Panc1 (cell line): ENCODE measurements around the gene PXN.

Source experiments
- CTCF ChIP-seq: fragments of 450-650 bp; IDR thresholded peaks from 2 replicates; pipeline ENCODE4 v1.5.1; 2017; ENCODE audit warnings: mild to moderate bottlenecking
- REST ChIP-seq, 2 experiments: IDR thresholded peaks; 2 replicates each; pipeline ENCODE4 v1.6.1; 2011 to 2012; ENCODE audit warnings: low read depth in 2 of 2, control low read depth in 1 of 2, low read length in 1 of 2, mild to moderate bottlenecking in 1 of 2, moderate library complexity in 1 of 2; ENCODE audit not compliant: insufficient read depth in 1 of 2
- SIN3A ChIP-seq: IDR thresholded peaks from 2 replicates; pipeline ENCODE4 v1.6.1; 2012; ENCODE audit warnings: low read depth, mild to moderate bottlenecking, low read length, moderate library complexity, borderline replicate concordance; ENCODE audit not compliant: insufficient read depth

GRCh38 chr12:120167529-120168095 lies 97.9 kb downstream of the PXN start:
- TF ChIP-seq CTCF = no peak
- TF ChIP-seq REST (IDR thresholded peaks at IDR 0.05; ENCODE audit: insufficient read depth in 1 of 2, low read depth in 2 of 2, low read length in 1 of 2) = no peak
- no peak for TF ChIP-seq SIN3A
